HFFc6 (cell line): Measurements from ENCODE around the gene CORO1C. TPM values are rescaled to one million over a fixed set of nuclear protein-coding genes. Genes with fewer than 3 reads are reported as not detected.

Experiments used
- DNase-seq: peaks from one replicate; pipeline ENCODE4 v3.0.0-alpha.2; 2018
- H3K27ac Mint-ChIP-seq: 2 replicates; pipeline ENCODE4 v1.8.0; 2020; ENCODE audit warnings: mild to moderate bottlenecking, mixed read lengths
- H3K27me3 Mint-ChIP-seq: 2 replicates; pipeline ENCODE4 v1.8.0; 2021; ENCODE audit warnings: mild to moderate bottlenecking, moderate library complexity, mixed read lengths; ENCODE audit not compliant: insufficient read depth
- H3K36me3 Mint-ChIP-seq: 2 replicates; pipeline ENCODE4 v1.8.0; 2021; ENCODE audit warnings: low read depth, mixed read lengths
- H3K4me1 Mint-ChIP-seq: 2 replicates; pipeline ENCODE4 v1.8.0; 2020; ENCODE audit warnings: low read depth, mixed read lengths
- H3K4me3 Mint-ChIP-seq: 2 replicates; pipeline ENCODE4 v1.8.0; 2020; ENCODE audit warnings: mild to moderate bottlenecking, moderate library complexity, mixed read lengths
- H3K9me3 Mint-ChIP-seq: 2 replicates; pipeline ENCODE4 v1.8.0; 2020; ENCODE audit warnings: mild to moderate bottlenecking, mixed read lengths
- total RNA-seq, 6 experiments: library from RNA; stranded (reverse); fragmentation: NEBNext Ultra II Directional; extraction: Animal tissue kit (Norgen Biotek cat#: 25700); gene quantifications; 2 replicates in 1 of 6; 3 replicates in 5 of 6; pipeline ENCODE4 v1.2.3, GENCODE V29; 2021
- TF ChIP-seq, protein P1 (sequence below): fragments of 200-600 bp; sonication (generic); IDR thresholded peaks from 2 replicates; pipeline ENCODE4 v1.5.0; 2021; ENCODE audit warnings: antibody characterized with exemption, mild to moderate bottlenecking

CORO1C gene
- total RNA-seq, 6 experiments from 2014 or later: 541 to 709 (median 649) TPM

DNA sequence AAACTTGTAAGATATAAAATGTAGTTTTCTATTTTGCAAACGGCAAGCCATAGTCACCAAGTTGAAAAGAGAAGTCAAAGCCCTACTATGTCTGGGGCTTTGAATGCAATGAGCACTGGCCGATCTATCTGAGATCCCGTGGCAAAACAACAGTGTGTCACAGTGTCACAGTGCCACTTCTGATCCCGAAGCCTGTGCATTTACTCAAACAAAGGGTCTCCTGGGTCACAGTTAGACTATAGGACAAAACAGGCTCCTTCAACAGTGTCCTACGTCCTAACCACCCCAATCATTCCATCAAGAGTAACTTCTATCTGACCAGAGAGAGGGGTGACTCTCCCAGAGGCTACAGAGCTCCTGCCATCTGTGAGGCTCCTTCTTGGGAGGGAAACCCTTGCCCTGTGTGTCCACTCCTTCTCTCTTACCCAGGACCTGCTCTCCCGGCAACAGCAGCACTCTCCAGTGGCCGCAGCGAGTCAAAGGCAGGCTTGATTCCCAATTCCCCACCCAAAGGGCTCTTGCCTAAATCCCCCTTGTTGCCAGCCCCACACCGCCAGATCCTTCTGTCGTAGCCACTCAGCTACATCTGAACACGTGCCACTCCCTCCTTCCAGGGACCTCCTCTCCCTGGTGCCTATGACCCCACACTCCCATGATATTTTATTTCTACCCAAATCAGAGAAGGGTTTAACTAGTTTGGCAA lies 83.6 kb downstream of the CORO1C start:
- H3K4me1 Mint-ChIP-seq: peaks cover 98% of the 10 kb centered on the region
- TF ChIP-seq, protein P1, sequence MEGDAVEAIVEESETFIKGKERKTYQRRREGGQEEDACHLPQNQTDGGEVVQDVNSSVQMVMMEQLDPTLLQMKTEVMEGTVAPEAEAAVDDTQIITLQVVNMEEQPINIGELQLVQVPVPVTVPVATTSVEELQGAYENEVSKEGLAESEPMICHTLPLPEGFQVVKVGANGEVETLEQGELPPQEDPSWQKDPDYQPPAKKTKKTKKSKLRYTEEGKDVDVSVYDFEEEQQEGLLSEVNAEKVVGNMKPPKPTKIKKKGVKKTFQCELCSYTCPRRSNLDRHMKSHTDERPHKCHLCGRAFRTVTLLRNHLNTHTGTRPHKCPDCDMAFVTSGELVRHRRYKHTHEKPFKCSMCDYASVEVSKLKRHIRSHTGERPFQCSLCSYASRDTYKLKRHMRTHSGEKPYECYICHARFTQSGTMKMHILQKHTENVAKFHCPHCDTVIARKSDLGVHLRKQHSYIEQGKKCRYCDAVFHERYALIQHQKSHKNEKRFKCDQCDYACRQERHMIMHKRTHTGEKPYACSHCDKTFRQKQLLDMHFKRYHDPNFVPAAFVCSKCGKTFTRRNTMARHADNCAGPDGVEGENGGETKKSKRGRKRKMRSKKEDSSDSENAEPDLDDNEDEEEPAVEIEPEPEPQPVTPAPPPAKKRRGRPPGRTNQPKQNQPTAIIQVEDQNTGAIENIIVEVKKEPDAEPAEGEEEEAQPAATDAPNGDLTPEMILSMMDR: no peak; the same call in 1 of the 2 replicates
- peaks cover 80% of the 10 kb centered on the region for H3K36me3 Mint-ChIP-seq
- peaks cover 23% of the 10 kb centered on the region for H3K27me3 Mint-ChIP-seq
- H3K9me3 Mint-ChIP-seq: no peaks in the 10 kb centered on the region
- peak overlapping the region; percentile 94 for H3K27ac Mint-ChIP-seq
- no peak for DNase-seq
- H3K4me3 Mint-ChIP-seq: peak overlapping the region; percentile 67

- TF ChIP-seq, protein P1: peak; percentile 29; the same call in 1 of the 2 replicates
- Mint-ChIP-seq H3K9me3 (peaks cover 4% of the 10 kb centered on the region; the same call in 1 of the 2 replicates), H3K4me3 (peak overlapping the region; percentile 67; the same call in 1 of the 2 replicates), H3K4me1 (peaks cover 96% of the 10 kb centered on the region), H3K27me3 (peaks cover 27% of the 10 kb centered on the region), H3K36me3 (peaks cover 80% of the 10 kb centered on the region), H3K27ac (peak overlapping the region; percentile 94)
- no peak for DNase-seq
These were observed 84.4 kb downstream of the CORO1C start for GRCh38 chr12:108646600-108647579.

DNA sequence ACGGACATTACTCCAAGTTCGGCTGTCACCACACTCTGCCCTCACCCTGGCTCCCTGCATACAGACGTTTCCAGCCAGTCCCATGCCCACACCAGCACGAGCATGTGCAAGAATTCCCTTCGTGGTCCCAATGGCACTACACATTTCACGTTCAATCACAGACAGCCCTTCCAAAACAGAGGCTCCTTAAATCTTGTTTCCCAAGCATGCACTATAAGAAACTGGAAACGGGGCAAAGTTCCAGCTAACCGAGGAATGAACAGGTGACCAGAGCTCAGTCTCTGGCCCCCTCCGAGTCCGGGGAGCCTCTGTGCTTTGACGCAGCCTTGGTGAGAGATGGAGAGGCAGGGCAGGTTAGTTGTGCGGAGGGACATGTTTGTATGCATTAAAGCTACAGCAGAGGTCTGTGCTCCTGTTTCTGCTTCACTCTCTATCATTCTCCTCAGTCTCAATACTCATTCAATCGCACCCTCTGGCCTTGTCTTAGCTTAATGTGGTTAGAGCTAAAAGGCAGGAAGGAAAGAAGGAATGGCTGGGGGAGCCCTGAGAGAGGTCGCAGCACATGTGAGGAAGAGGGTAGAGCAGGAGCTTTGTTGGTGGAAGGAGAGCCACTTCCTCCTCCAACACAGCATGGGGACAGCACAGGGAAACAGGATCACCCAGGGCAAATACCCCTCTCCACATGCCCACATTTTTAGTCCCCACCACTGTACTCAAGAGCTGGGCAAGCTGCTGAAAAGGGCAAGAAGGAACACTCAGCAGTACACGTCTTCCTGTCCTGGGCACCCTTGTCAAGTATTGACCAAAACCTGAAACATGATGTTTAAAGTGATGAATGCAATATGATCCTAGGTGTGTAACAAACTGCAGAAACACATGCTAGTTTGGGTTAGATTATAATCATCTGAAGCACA lies 85.4 kb downstream of the CORO1C start:
- TF ChIP-seq, protein P1: no peak

GRCh38 chr12:108644811-108645120 lies 86.6 kb downstream of the CORO1C start:
- no peak for DNase-seq
- Mint-ChIP-seq H3K27ac (peak overlapping the region; percentile 63; the same call in 1 of the 2 replicates), H3K9me3 (peaks cover 4% of the 10 kb centered on the region; the same call in 1 of the 2 replicates), H3K4me3 (no peak overlapping the region), H3K36me3 (peaks cover 88% of the 10 kb centered on the region), H3K4me1 (peaks cover 96% of the 10 kb centered on the region), H3K27me3 (peaks cover 43% of the 10 kb centered on the region)
- TF ChIP-seq, protein P1: no peak

More for the DNA sequence above, 85.4 kb downstream of the CORO1C start:
- DNase-seq: no peak
- Mint-ChIP-seq H3K27me3 (peaks cover 33% of the 10 kb centered on the region), H3K9me3 (peaks cover 4% of the 10 kb centered on the region; the same call in 1 of the 2 replicates), H3K27ac (peak overlapping the region; percentile 82), H3K36me3 (peaks cover 80% of the 10 kb centered on the region), H3K4me1 (peaks cover 96% of the 10 kb centered on the region), H3K4me3 (peak overlapping the region; percentile 26; the same call in 1 of the 2 replicates)
